ENCODE measurements around the gene TBX4. TPM values are rescaled to one million over a fixed set of nuclear protein-coding genes. Genes with fewer than 3 reads are reported as not detected.
"Not testable (repeated sequence)": the region's sequence is repeated elsewhere in the genome, so short reads cannot be mapped to it uniquely, and the experiment has no call there.

Gene TBX4
- total and polyA plus RNA-seq, 4 donors: not detected

DNA sequence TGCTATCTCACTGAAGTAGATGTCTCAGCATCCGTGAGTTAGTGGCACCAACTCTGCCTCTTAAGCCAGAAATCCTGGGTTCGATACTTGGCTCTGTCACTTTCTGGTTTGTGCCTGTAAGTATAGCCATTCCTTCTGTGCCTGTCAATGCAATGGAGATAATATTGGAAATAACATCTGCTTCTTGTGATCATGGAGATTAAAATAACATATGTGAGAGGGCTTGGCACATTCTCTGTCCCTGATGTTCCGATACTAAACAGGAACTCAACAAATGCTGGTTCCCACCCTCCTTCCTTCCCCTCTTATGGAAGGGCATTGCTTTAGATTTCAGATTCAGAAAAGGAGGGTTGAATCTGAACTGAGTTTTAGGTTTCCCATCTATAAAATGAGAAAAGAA is 39.8 kb downstream of the TBX4 start:
- peaks cover 0 to 8% (median 6%) of the 10 kb centered on the region in 4 donors for H3K4me1 ChIP-seq (ENCODE audit: control insufficient read depth in 4 of 4, insufficient read depth in 4 of 4, low read length in 3 of 4)
- no peak overlapping the region for H3K27ac ChIP-seq (ENCODE audit: low read depth in 1 of 2, low read length in 2 of 2)
- TF ChIP-seq HNF4G (IDR thresholded peaks at IDR 0.05) (no peak), FOXA1 (IDR thresholded peaks at IDR 0.05) (no peak), YY1 (IDR thresholded peaks at IDR 0.05) (no peak), HNF4A (conservative IDR thresholded peaks at IDR 0.05) (no peak), RAD21 (IDR thresholded peaks at IDR 0.05) (no peak), TAF1 (conservative IDR thresholded peaks at IDR 0.05) (no peak), REST (IDR thresholded peaks at IDR 0.05) (no peak), GABPA (IDR thresholded peaks at IDR 0.05 in 1 of 2, conservative IDR thresholded peaks at IDR 0.05 in 1 of 2) (no peak)
- TF ChIP-seq, protein P1, sequence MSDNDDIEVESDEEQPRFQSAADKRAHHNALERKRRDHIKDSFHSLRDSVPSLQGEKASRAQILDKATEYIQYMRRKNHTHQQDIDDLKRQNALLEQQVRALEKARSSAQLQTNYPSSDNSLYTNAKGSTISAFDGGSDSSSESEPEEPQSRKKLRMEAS (IDR thresholded peaks at IDR 0.05): no peak
- no peaks in the 10 kb centered on the region for H3K27me3 ChIP-seq (ENCODE audit: control insufficient read depth in 4 of 4, insufficient read depth in 4 of 4, low read length in 3 of 4)
- no peaks in the 10 kb centered on the region for H3K9me3 ChIP-seq (ENCODE audit: control insufficient read depth in 4 of 4, low read length in 3 of 4)
- no peak overlapping the region for H3K9ac ChIP-seq (ENCODE audit: low read depth in 1 of 2, low read length in 2 of 2)
- WGBS: 91% methylated on average over 3 of the region's 3 CpGs
- no peak overlapping the region for H3K4me3 ChIP-seq (ENCODE audit: low read depth in 1 of 3, low read length in 3 of 3)
- DNase-seq (ENCODE audit: low spot score): no peak
- no peaks in the 10 kb centered on the region for H3K36me3 ChIP-seq (ENCODE audit: control insufficient read depth in 4 of 4, insufficient read depth in 3 of 4, low read depth in 1 of 4, low read length in 3 of 4)

- Histone ChIP-seq H3K4me3 (ENCODE audit: low read depth in 1 of 3, low read length in 3 of 3) (no peak overlapping the region), H3K27ac (ENCODE audit: low read depth in 1 of 2, low read length in 2 of 2) (no peak overlapping the region), H3K36me3 (ENCODE audit: control insufficient read depth in 4 of 4, insufficient read depth in 3 of 4, low read depth in 1 of 4, low read length in 3 of 4) (no peaks in the 10 kb centered on the region), H3K9ac (ENCODE audit: low read depth in 1 of 2, low read length in 2 of 2) (no peak overlapping the region), H3K27me3 (ENCODE audit: control insufficient read depth in 4 of 4, insufficient read depth in 4 of 4, low read length in 3 of 4) (no peaks in the 10 kb centered on the region), H3K9me3 (ENCODE audit: control insufficient read depth in 4 of 4, low read length in 3 of 4) (no peaks in the 10 kb centered on the region), H3K4me1 (ENCODE audit: control insufficient read depth in 4 of 4, insufficient read depth in 4 of 4, low read length in 3 of 4) (peaks cover 0 to 8% (median 6%) of the 10 kb centered on the region in 4 donors)
- 88% methylated on average over 8 of the region's 8 CpGs for WGBS
- no peak for TF ChIP-seq RAD21 (IDR thresholded peaks at IDR 0.05)
- TF ChIP-seq JUND (IDR thresholded peaks at IDR 0.05): no peak
- TF ChIP-seq HNF4G (IDR thresholded peaks at IDR 0.05): no peak
- TF ChIP-seq, protein P1 (IDR thresholded peaks at IDR 0.05): no peak
- TF ChIP-seq EGR1 (IDR thresholded peaks at IDR 0.05; ENCODE audit: low read depth in 2 of 2): no peak
- no peak for TF ChIP-seq GABPA (IDR thresholded peaks at IDR 0.05 in 1 of 2, conservative IDR thresholded peaks at IDR 0.05 in 1 of 2)
- no peak for TF ChIP-seq NR2F2 (IDR thresholded peaks at IDR 0.05)
- no peak for TF ChIP-seq FOXA2 (IDR thresholded peaks at IDR 0.05)
- TF ChIP-seq, protein P2, sequence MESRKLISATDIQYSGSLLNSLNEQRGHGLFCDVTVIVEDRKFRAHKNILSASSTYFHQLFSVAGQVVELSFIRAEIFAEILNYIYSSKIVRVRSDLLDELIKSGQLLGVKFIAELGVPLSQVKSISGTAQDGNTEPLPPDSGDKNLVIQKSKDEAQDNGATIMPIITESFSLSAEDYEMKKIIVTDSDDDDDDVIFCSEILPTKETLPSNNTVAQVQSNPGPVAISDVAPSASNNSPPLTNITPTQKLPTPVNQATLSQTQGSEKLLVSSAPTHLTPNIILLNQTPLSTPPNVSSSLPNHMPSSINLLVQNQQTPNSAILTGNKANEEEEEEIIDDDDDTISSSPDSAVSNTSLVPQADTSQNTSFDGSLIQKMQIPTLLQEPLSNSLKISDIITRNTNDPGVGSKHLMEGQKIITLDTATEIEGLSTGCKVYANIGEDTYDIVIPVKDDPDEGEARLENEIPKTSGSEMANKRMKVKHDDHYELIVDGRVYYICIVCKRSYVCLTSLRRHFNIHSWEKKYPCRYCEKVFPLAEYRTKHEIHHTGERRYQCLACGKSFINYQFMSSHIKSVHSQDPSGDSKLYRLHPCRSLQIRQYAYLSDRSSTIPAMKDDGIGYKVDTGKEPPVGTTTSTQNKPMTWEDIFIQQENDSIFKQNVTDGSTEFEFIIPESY (IDR thresholded peaks at IDR 0.05): no peak
- no peak for DNase-seq (ENCODE audit: low spot score)
Measured at GRCh38 chr17:61492759-61493526, 40.7 kb downstream of the TBX4 start.

GRCh38 chr17:61493830-61494324 is 41.7 kb downstream of the TBX4 start:
- H3K27me3 ChIP-seq (ENCODE audit: control insufficient read depth in 4 of 4, insufficient read depth in 4 of 4, low read length in 3 of 4); DNase-seq (ENCODE audit: low spot score); H3K4me1 ChIP-seq (ENCODE audit: control insufficient read depth in 4 of 4, insufficient read depth in 4 of 4, low read length in 3 of 4); H3K36me3 ChIP-seq (ENCODE audit: control insufficient read depth in 4 of 4, insufficient read depth in 3 of 4, low read depth in 1 of 4, low read length in 3 of 4); H3K9ac ChIP-seq (ENCODE audit: low read depth in 1 of 2, low read length in 2 of 2); H3K9me3 ChIP-seq (ENCODE audit: control insufficient read depth in 4 of 4, low read length in 3 of 4); H3K27ac ChIP-seq (ENCODE audit: low read depth in 1 of 2, low read length in 2 of 2); H3K4me3 ChIP-seq (ENCODE audit: low read depth in 1 of 3, low read length in 3 of 3): not testable (repeated sequence)
- 94% methylated on average over 7 of the region's 7 CpGs for WGBS

All from liver (tissue), 9 donors.